ENCODE measurements around the gene DCAF17.
"Not testable (repeated sequence)": the region's sequence is repeated elsewhere in the genome, so short reads cannot be mapped to it uniquely, and the experiment has no call there.

Gene DCAF17

DNA sequence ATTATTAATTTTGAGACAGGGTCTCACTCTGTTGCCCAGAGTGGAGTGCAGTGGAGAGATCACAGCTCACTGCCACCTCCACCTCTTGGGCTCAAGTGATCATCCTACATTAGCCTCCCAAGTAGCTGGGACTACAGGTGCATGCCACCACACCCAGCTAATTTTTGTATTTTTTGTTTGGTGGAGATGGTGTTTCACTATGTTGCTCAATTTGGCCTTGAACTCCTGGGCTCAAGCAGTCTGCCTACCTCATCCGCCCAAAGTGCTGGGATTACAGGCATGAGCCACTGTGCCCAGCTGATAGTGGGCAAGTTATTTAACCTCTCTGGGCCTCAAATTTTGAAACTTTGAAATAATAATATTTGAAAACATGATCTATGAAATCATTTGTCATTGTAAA lies 26.5 kb downstream of the DCAF17 start:
- DNase-seq (ENCODE audit: low read depth): no peak

DNA sequence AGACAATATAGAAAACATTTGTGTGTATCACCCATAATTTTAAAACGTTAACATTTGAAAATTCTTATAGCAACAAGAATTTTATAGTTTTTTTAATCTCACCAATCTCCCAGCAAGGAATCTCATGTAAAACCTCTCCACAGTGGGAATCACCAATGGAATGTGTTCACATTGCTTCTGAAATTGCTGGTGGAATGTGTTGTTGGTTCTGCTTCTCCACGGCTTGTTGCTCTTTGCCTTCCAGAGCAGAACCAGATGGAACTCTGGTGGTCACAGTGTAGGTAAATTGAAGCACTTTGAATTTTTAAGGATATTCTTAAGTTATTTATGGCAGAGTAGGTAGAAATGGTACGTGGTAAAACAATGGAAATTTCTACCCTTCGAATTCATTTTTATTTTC lies 35.1 kb downstream of the DCAF17 start:
- DNase-seq (ENCODE audit: low read depth): no peak

DNA sequence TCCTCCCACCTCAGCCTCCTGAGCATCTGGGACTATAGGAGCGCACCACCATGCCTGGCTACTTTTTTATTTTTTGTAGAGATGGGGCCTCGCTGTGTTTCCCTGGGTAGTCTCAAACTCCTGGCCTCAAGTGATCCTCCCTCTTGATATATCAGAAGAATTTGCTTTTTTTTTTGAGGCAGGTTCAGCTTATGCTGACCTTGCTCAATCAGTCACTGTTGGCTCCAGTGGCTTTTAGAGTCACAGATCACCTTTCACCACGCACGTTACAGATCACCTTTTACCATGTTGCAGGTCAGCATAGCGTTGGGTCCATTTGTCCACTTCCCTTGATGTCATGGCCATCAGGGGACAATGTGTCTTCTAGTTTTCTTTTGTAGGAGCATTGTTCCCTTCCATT lies 36.1 kb downstream of the DCAF17 start:
- DNase-seq (ENCODE audit: low read depth): no peak

DNA sequence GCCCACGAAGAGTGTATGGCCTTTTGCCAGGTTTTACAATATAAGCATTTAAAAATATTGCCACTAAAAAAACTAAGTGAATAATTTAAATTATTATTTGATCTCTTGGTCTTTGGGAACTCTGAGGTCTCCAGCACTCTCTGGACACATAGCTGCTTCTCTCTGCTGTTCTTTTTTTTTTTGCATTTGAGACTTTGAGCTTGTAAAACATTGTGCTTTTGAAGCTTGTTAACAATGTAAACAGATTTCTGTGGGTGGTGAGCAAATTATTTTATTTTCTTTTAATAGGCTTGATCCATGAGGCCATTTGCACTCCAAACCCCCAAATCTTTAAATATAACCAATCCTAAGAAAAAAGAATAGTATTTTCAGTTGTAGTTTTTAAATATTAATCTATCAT lies 42.0 kb downstream of the DCAF17 start:
- DNase-seq (ENCODE audit: low read depth): no peak

DNA sequence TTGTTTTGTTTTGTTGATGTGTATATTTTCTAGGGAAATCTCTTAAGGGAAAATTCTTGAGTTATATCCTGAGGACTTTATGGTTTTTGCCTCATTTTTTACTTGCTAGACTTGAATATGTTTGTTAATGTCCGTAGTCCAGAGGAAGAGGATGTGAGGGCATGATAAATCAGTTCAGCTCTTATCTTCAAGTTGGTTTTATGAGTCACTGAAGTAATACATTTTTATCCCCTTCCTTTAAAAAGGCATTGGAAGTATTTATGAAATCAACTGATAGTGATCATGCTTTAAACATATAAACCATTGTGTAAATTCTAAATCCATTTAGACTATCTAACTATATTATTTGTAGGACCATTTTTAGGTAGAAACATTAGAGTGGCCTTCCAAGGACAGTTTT lies 44.3 kb downstream of the DCAF17 start:
- DNase-seq (ENCODE audit: low read depth): no peak

DNA sequence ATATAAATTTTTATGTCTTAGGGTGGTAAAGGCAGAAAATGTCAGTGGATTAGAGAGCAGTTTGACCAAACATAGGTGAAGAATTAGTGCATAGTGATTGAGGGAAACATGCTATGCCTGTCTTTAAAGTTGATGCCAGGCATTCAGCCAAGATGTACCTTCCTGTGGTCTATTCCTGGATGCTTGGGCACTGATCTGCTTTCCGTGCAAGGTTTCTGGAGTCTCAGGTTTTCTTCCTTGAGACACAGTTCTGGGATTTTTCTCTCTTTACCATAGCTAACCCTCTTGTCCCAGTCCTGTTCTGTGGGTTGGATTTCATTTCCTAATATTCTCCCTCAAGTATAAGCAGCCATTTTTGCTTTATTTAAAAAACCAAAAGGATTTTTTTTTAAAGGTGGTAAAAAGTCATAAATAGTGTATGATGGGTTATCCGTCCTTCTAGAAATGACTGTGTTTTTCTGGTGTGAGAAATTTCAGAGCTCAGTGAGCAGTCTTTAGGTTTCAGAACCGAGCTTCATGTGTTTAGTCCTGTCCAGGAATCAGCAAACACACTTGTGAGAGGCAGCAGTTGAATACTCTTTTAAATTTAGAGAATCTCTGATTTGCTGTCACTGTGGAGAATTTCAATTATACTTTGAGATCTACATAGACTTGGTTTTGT lies 45.3 kb downstream of the DCAF17 start:
- no peak for DNase-seq (ENCODE audit: low read depth)

DNA sequence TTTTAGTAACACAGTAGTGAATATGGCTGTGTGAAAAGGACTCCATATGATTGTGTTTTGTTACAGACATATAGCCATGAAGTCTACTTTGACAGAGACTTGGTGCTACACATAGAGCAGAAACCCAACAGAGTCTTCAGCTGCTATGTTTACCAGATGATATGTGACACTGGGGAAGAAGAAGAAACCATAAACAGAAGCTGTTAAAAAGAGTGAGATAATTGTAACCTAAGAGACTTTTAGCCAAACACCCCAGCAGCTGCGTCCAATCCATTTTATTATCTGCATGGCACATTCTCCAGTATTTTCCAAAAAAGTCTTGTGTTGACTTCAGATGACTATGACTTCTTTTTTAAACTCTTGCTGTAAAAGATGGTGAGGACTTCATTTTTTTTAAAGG lies 46.9 kb downstream of the DCAF17 start:
- no peak for DNase-seq (ENCODE audit: low read depth)

DNA sequence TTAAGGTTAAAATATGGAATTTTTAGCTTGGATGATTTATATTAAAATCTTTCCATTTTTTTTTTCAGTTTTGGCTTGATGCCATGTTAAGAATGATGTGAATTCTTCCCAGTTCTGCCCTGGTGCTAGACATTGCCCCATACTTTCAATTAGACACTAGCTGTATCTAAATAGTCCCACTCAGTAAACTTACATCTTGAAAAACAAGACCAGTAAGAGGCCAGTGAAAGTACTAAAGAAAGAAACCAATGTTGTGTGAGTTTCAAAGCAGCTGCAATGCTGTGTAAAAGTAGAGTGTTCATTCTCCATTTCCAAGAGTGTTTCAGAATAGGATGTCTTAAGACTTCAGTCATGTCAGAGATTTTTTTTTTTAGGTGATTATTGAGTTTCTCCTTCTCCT lies 48.3 kb downstream of the DCAF17 start:
- no peak for DNase-seq (ENCODE audit: low read depth)

DNA sequence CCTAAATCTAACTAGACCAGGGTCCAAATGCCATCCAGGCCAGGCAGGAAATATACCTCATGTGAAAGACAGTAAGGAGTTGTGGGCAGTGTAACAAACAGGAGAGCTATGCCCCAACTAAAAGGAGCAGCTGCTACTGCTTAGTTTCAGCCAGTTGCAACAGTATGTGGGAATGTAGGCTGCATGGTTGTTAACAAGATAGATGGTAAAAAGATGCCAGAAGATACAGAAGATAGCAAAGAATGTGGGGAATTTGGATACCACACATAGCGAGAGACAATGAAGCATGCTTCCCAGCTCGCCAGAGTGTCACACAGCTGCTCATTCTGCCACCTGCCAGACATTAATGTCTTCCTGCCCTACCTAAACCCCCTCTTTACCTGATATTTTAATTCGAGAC lies 48.9 kb downstream of the DCAF17 start:
- no peak for DNase-seq (ENCODE audit: low read depth)

DNA sequence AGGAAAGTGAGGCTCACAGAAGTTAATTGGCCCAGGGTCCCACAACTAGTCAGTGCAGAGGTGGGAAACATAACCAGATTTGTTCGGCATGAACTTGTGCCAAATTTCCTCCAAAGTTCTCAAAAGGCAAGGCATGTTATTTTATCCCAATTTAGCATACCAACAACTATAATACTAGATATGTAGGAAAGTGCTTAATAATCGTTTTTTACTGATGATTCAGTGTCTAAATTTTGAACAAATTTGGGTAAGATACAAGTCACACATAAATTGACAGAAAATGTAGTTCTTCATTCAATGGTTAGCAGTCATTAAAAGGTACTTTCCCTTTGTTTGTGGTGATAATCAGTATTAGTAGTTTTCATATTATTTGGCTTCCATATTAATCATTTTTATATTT lies 49.8 kb downstream of the DCAF17 start:
- no peak for DNase-seq (ENCODE audit: low read depth)

DNA sequence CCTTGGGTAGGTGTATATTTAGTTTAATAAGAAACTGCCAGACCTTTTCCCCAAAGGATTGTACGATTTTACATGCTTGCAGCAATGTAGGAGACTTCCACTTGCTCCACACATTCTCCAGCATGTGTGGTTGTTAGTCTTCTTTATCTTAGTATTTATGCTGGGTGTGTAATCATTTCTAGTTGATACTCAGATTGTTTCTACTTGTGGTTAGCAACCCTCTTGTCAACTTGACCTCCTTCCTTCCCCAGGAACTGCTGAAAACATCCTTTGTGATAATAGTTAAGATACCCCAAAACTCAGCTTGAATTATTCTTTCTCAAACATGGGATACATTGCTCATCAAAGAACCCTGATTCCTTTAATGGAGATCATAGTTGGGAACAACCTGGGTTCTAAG lies 51.1 kb downstream of the DCAF17 start:
- DNase-seq (ENCODE audit: low read depth): no peak

DNA sequence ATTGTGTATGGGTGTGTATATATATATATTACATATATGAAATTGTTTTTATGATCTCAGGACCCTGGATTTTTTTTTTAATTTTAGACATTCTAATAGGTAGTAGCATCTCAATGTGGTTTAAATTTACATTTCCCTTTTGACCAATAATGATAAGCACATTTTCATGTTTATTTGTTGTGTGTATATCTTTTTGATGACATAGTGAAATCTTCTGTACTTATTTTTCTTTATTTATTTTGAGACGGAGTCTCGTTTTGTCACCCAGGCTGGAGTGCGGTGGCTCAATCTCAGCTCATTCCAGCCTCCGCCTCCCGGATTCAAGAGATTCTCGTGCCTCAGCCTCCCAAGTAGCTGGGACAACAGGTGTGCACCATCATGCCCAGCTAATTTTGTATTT lies 53.2 kb downstream of the DCAF17 start:
- DNase-seq (ENCODE audit: low read depth): no peak

DNA sequence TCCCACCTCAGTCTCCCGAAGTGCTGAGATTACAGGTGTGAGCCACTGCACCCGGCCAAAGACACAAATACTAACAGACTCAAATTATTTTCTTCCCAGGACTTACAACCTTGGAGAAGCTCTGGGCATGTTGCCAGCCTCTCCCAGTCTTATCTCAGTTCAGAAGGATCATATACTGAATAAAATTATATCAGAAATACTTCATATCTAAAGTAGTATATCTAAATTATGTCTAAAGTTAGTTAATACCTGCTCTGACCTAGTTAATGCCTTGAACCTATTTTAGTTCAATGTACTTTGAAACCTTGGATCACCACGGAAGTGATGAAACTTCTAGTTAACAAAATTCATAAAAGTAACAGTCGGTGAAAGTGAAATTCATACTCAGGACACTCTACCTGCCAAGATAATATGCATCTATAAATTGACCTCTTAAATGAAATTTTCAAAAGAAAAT lies 53.8 kb downstream of the DCAF17 start:
- no peak for DNase-seq (ENCODE audit: low read depth)

DNA sequence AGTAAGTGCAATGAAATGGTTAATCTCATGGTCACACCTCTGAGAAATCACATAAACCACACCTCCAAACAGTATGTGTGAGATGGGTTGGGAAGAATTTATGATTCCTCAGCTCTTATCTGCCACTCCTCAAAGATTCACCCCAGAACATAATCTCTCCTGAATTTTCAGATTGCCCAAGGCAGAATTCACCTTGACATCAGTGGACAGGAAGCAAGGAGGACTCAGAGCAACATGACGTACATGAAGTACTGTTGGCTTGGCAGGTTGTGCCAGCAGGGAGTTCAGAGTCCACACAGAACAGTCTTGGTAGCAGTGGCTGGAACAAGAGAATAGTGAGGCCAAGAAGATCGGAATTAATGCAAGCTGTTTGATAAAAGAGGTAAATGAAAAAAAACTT lies 56.6 kb downstream of the DCAF17 start:
- DNase-seq (ENCODE audit: low read depth): no peak

DNA sequence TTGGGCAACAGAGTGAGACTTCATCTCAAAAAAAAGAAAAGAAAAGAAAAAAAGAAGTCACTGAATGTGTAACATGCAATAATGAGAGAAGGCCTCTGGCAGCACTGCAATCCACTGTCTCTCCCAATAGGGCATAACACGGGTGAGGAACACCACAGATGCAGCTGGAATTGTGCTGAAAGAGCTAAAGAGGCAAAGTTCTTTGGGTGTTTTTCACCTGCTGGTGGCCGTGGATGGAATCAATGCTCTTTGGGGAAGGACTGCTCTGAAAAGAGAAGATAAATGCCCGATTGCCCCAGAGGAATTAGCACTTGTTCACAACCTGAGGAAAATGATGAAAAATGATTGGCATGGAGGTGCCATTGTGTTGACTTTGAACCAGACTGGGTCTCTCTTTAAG lies 57.3 kb downstream of the DCAF17 start:
- no peak for DNase-seq (ENCODE audit: low read depth)

DNA sequence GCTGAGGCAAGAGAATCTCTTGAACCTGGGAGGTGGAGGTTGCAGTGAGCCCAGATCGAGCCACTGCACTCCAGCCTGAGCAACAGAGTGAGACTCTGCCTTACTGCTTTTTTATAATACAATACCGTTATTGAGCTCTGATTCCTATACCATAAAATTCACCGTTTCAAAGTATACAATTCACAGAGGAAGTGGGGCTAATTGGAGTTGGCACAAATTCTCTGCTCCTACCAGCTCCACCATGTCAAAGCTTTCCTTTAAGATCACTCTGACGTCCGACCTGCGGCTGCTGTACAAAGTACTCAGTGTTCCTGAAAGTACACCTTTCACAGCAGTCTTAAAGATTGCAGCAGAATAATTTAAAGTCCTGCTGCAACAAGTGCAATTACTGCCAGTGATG lies 58.6 kb downstream of the DCAF17 start:
- DNase-seq (ENCODE audit: low read depth): no peak

DNA sequence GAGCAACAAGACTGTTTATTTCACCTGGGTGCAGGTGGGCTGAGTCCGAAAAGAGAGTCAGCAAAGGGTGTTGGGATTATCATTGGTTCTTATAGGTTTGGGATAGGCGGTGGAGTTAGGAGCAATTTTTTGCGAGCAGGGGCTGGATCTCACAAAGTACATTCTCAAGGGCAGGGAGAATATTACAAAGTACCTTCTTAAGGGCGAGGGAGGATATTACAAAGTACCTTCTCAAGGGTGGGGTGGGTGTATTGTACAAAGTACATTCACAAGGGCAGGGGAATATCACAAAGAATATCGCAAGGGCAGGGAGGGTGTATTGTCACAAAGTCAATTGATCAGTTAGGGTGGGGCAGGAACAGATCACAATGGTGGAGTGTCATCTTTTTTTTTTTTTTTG lies 63.6 kb downstream of the DCAF17 start:
- DNase-seq (ENCODE audit: low read depth): not testable (repeated sequence)

DNA sequence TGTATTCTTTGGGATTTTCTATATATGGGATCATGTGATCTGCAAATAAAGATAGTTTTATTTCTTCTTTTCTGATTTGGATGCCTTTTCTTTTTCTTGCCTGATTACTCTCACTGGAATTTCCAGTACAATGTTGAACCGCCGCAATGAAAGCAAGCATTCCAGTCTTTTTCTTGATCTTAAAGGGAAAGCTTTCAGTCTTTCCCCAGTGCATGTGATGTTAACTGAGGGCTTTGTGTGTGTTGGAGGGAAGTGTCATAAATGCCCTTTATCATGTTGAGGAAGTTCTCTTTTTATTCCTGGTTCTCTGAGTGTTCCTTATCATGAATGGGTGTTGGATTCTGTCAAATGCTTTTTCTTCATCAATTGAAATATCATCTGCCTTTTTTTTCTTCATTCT lies 71.3 kb downstream of the DCAF17 start:
- DNase-seq (ENCODE audit: low read depth): no peak

DNA sequence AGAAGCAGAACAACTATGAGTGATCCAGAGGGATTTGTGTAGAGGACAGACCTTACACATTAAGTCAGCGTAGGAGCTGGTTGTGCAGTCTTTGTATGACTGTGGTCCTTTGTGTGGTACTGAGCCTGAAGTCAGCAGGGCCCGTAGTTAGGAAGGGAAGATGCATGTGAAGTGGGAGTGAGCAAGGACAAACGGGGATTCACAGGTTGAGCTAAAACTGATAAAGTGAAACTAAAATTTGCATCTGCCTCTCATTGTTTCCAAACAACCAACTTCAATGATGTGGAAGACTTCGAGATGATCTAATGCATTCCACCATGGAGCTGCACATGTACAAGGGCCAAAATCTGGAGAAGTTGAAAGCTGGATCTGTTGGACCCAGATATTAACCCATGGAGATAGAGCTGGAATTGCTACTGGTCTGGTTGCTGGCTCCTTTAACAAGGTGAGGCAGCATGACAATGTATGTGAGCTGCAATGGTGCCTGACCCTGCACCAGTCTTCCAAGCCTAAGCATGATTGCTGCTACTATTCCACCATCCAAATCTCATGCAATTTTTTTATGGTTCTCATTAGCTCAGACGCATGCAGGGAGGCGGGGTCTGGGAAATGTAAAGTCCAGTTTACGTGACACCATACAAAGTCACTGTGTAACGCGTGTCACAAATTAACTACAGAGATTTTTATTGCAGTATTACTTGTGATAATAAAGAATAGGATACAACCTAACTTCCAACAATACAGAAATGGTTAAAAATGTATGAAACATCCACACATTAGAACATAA lies 76.1 kb downstream of the DCAF17 start:
- no peak for DNase-seq (ENCODE audit: low read depth)

DNA sequence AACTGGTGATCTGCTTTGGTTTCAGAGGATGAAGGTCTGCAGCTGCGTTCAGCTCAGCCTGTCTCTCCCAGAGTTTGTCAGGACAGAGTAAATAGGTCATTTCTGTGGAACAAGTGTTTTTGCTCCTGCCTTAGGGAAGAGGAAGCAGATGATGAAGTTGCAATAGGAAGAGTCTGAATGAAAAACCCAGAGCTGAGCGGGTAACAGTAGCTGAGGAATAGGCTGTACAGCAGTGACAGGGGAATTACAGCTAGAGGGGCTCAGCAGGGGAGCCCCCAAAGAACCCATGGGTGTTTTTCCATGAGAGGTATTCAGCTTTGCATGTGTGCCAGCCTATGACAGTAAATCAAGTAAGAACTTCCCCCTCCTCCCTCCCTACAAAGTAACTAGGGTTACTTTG lies 78.0 kb downstream of the DCAF17 start:
- no peak for DNase-seq (ENCODE audit: low read depth)

DNA sequence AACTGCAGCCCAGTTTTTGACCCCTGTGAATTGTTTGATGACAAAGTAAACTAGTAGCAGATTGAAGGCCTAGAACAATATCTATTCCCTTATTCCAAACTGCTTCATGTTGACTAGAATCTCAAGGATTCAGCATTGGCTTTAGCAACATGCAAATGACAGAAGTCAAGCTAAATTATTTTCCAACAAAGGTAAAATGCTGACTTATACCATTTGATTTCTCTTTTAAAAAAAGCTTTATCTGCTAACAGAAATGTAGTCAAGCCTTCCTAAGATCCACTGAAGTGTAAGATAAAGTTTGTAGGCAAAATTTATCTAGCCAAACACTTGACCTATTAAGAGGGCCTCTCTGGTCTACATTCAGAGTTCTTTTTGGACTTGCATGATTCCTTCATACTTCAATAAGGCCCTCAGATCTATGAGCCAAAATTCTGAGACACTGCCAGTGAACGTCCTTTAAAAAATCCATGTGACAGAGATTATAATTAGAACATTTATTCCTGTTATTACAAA lies 78.7 kb downstream of the DCAF17 start:
- DNase-seq (ENCODE audit: low read depth): no peak

DNA sequence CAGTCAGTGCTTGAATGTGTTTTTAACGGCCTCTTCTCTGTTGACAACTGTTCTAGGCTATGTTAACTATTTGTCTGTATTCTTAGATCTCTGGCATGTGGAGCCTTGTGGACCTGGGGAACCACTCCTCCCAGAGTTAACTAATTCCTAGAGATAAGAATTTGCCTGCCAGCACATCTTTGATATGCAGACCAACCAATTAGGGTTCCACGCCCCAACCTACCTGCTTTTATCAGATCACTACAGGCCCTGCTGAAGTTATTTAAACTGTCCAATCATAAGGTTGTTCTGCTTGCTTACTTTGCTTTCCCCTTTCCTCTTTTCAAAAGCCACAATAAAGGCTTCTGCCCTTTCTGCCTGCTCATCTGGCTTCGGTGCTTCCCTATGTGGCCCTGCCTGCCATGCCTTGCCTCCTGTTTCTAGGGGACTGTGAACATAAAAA lies 79.7 kb downstream of the DCAF17 start:
- DNase-seq (ENCODE audit: low read depth): no peak

DNA sequence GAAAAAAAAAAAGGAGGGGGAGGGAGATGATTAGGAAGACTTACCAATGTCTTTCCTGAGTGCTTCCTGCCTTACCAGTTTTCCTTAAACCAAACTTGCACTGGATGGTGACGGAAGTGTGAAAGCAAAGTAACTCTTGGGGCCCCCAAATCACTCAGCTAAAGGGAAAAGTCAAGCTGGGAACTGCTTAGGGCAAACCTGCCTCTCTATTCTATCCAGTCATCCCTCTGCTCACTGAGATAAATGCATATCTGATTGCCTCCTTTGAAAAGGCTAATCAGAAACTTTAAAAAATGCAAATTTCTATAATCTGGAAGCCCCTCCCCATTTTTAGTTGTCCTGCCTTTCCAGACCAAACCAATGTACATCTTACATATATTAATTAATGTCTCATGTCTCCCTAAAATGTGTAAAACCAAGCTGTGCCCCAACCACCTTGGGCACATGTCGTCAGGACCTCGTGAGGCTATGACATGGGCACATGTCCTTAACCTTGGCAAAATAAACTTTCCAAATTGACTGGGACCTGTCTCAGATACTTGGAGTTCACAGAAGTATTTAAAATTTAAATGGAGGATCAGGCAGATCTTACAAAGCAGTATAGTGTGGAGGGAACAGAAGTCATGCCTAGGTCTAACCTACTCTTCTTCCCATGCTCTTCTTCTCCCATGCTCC lies 81.0 kb downstream of the DCAF17 start:
- DNase-seq (ENCODE audit: low read depth): no peak

All from activated T-cell treated with anti-CD3 and anti-CD28 coated beads for 24 hours (primary cell).